Mesenchymal stem cell (in vitro differentiated cells and primary cell): ENCODE measurements around the gene TBXA2R.
A peak's percentile ranks its signal among the peaks of the same experiment; 100 is the strongest.

Experiments
- DNase-seq: peaks from one replicate; pipeline ENCODE4 v3.0.0-alpha.2; 2013
- H2AFZ ChIP-seq: one replicate; pipeline ENCODE4 v1.6.1; 2013; ENCODE audit warnings: low read depth, mild to moderate bottlenecking, control low read depth, inconsistent platforms, low read length, moderate library complexity
- H2AK5ac ChIP-seq: 2 replicates; pipeline ENCODE4 v1.6.1; 2013; ENCODE audit warnings: low read length, moderate library complexity, mild to moderate bottlenecking, inconsistent platforms; ENCODE audit not compliant: severe bottlenecking
- H2BK120ac ChIP-seq: one replicate; pipeline ENCODE4 v1.6.1; 2013; ENCODE audit warnings: low read depth, mild to moderate bottlenecking, inconsistent platforms, low read length, moderate library complexity
- H2BK12ac ChIP-seq, 2 experiments: one replicate each; pipeline ENCODE4 v1.6.1; 2013; ENCODE audit warnings: inconsistent platforms in 2 of 2, low read length in 2 of 2, mild to moderate bottlenecking in 2 of 2, moderate library complexity in 2 of 2, control low read depth in 1 of 2
- H2BK15ac ChIP-seq: one replicate; pipeline ENCODE4 v1.6.1; 2013; ENCODE audit warnings: mild to moderate bottlenecking, low read depth, inconsistent platforms; ENCODE audit not compliant: poor library complexity, severe bottlenecking
- H2BK5ac ChIP-seq: 2 replicates; pipeline ENCODE4 v1.6.1; 2013; ENCODE audit warnings: low read depth, mild to moderate bottlenecking, low read length, control low read depth, inconsistent platforms; ENCODE audit not compliant: poor library complexity, severe bottlenecking
- H3K14ac ChIP-seq, 2 experiments: one replicate each; pipeline ENCODE4 v1.6.1; 2013; ENCODE audit warnings: inconsistent platforms in 2 of 2, low read length in 2 of 2, control low read depth in 1 of 2, mild to moderate bottlenecking in 1 of 2, moderate library complexity in 1 of 2
- H3K18ac ChIP-seq, 2 experiments: one replicate each; pipeline ENCODE4 v1.6.1; 2013; ENCODE audit warnings: inconsistent platforms in 2 of 2, low read length in 2 of 2, control low read depth in 1 of 2, low read depth in 1 of 2, mild to moderate bottlenecking in 1 of 2
- H3K23ac ChIP-seq, 2 experiments: one replicate each; pipeline ENCODE4 v1.6.1; 2013; ENCODE audit warnings: inconsistent platforms in 2 of 2, low read length in 2 of 2, mild to moderate bottlenecking in 2 of 2, moderate library complexity in 2 of 2, control low read depth in 1 of 2
- H3K27ac ChIP-seq: 2 replicates; pipeline ENCODE4 v1.5.1; 2013; ENCODE audit warnings: mild to moderate bottlenecking, moderate library complexity, low read length, control low read depth, inconsistent platforms; ENCODE audit not compliant: poor library complexity, severe bottlenecking
- H3K27me3 ChIP-seq, 2 experiments: 2 replicates each; pipeline versions ENCODE4 v1.6.1 to v1.7.0; 2013; ENCODE audit warnings: low read length in 2 of 2, mild to moderate bottlenecking in 2 of 2, moderate library complexity in 2 of 2, control low read depth in 1 of 2, inconsistent platforms in 1 of 2; ENCODE audit not compliant: control insufficient read depth in 1 of 2, insufficient read depth in 1 of 2
- H3K36me3 ChIP-seq, 2 experiments: 2 replicates each; pipeline versions ENCODE4 v1.6.1 to v1.7.0; 2013; ENCODE audit warnings: low read length in 2 of 2, control low read depth in 1 of 2, inconsistent platforms in 1 of 2, low read depth in 1 of 2, mild to moderate bottlenecking in 1 of 2; ENCODE audit not compliant: insufficient read depth in 2 of 2, control insufficient read depth in 1 of 2
- H3K4ac ChIP-seq, 2 experiments: one replicate each; pipeline ENCODE4 v1.6.1; 2013; ENCODE audit warnings: inconsistent platforms in 2 of 2, low read length in 2 of 2, mild to moderate bottlenecking in 2 of 2, moderate library complexity in 2 of 2, control low read depth in 1 of 2, low read depth in 1 of 2
- H3K4me1 ChIP-seq: 2 replicates; pipeline ENCODE4 v1.6.1; 2013; ENCODE audit warnings: low read depth, low read length, control low read depth; ENCODE audit not compliant: control insufficient read depth, insufficient read depth
- H3K4me2 ChIP-seq: 2 replicates; pipeline ENCODE4 v1.6.1; 2013; ENCODE audit warnings: low read length, mild to moderate bottlenecking, inconsistent platforms; ENCODE audit not compliant: poor library complexity, severe bottlenecking
- H3K4me3 ChIP-seq, 2 experiments: 2 replicates each; pipeline versions ENCODE4 v1.5.1 to v1.7.0; 2013; ENCODE audit warnings: low read length in 2 of 2, mild to moderate bottlenecking in 2 of 2, control low read depth in 1 of 2, low read depth in 1 of 2; ENCODE audit not compliant: insufficient read depth in 1 of 2
- H3K79me1 ChIP-seq: replicated peaks from 2 replicates; pipeline ENCODE4 v1.6.1; 2013; ENCODE audit warnings: mild to moderate bottlenecking, control low read depth, low read length, inconsistent platforms; ENCODE audit not compliant: poor library complexity, severe bottlenecking
- H3K9ac ChIP-seq: 2 replicates; pipeline ENCODE4 v1.7.0; 2013; ENCODE audit warnings: mild to moderate bottlenecking, low read length, moderate library complexity
- H3K9me3 ChIP-seq: 2 replicates; pipeline ENCODE4 v1.7.0; 2013; ENCODE audit warnings: mild to moderate bottlenecking, low read length; ENCODE audit not compliant: control insufficient read depth
- H4K8ac ChIP-seq: one replicate; pipeline ENCODE4 v1.6.1; 2013; ENCODE audit warnings: inconsistent platforms, mild to moderate bottlenecking, low read length, moderate library complexity
- H4K91ac ChIP-seq: one replicate; pipeline ENCODE4 v1.6.1; 2013; ENCODE audit warnings: mild to moderate bottlenecking, low read length, inconsistent platforms
- WGBS: methylation state at CpG from one replicate; pipeline ENCODE4 v1.1.7; 2013; ENCODE audit warnings: mixed read lengths; 5-methylcytosine and 5-hydroxymethylcytosine counted together

The TBXA2R gene

GRCh38 chr19:3608079-3608641 lies 1.5 kb upstream of the TBXA2R start:
- peak overlapping the region; percentile 82 for H3K9ac ChIP-seq
- peak overlapping the region; percentile 11 for H2AFZ ChIP-seq
- no peak for DNase-seq
- H4K91ac ChIP-seq: peak overlapping the region; percentile 12
- H3K27ac ChIP-seq: peak overlapping the region; percentile 76
- peak overlapping the region; percentile 78 for H2AK5ac ChIP-seq
- H3K27me3 ChIP-seq: no peaks in the 10 kb centered on the region
- peak overlapping the region; percentile 41 to 45 for H2BK12ac ChIP-seq
- peak overlapping the region; percentile 93 for H3K4me2 ChIP-seq
- H2BK15ac ChIP-seq: no peak overlapping the region
- peak overlapping the region; percentile 50 for H2BK120ac ChIP-seq
- H3K4ac ChIP-seq: peak overlapping the region; percentile 8 to 16
- H3K4me1 ChIP-seq: peaks cover 51% of the 10 kb centered on the region
- H3K4me3 ChIP-seq: peak overlapping the region in 1 of 2 experiments; percentile 86
- peak overlapping the region; percentile 96 for H4K8ac ChIP-seq
- H3K9me3 ChIP-seq: no peaks in the 10 kb centered on the region
- H3K23ac ChIP-seq: no peak overlapping the region
- 76% methylated on average over 3 of the region's 3 CpGs for WGBS
- H3K79me1 ChIP-seq: peaks cover 27% of the 10 kb centered on the region
- no peak overlapping the region for H3K14ac ChIP-seq
- H3K18ac ChIP-seq: peak overlapping the region; percentile 56 to 79
- peak overlapping the region; percentile 0 for H2BK5ac ChIP-seq
- peaks cover 17 to 43% of the 10 kb centered on the region in 2 experiments for H3K36me3 ChIP-seq

DNA sequence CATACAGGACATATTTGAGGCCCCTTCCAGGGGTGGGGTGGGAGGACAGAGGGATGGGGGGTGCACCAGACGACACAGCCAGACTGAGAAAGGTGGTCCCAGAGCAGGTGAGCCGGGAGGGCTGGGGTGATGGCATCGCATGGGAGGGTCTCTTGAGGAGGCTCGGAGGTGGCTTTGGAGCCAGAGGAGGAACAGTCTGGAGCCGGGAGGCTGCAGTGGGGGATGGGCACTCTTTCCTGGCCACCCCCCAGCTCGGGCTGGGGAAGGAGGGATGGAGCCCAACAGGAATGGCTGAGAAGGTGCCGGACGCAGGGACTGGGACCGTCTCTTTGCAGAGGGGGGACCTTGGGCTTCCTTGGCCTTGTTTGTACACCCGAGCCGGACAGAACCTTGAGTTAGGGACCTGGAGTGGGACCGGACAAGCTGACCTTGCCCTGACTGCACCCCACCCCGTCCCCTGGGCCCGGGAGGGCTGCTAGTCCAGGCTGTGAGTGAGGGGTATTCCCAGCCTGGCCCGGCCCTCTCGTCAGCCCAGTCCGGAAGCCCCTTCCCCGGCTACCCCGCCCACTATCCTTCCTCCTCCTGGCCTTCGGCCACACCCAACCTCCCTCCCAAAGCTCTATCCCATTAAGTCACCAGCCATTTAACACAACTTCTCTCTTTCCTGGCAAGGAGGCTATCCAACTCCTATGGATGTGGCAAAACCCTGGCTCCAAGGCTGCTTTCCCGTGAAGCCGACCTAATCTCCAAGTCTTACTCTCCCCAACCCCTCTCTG lies 816 bp upstream of the TBXA2R start:
- H3K79me1 ChIP-seq: peaks cover 29% of the 10 kb centered on the region
- H3K4me3 ChIP-seq: peak overlapping the region; percentile 83 to 86
- no peak overlapping the region for H3K23ac ChIP-seq
- peak overlapping the region; percentile 93 for H3K4me2 ChIP-seq
- peaks cover 53% of the 10 kb centered on the region for H3K4me1 ChIP-seq
- H2BK5ac ChIP-seq: peak overlapping the region; percentile 0
- WGBS: 16% methylated on average over 22 of the region's 22 CpGs
- H4K8ac ChIP-seq: peak overlapping the region; percentile 96
- peak overlapping the region; percentile 11 for H2AFZ ChIP-seq
- peak overlapping the region; percentile 76 for H3K27ac ChIP-seq
- peak overlapping the region; percentile 41 to 42 for H2BK12ac ChIP-seq
- peak overlapping the region; percentile 88 for H2BK15ac ChIP-seq
- peak overlapping the region; percentile 90 for H4K91ac ChIP-seq
- H3K14ac ChIP-seq: no peak overlapping the region
- H3K36me3 ChIP-seq: peaks cover 17 to 40% of the 10 kb centered on the region in 2 experiments
- H3K9ac ChIP-seq: peak overlapping the region; percentile 82
- H3K4ac ChIP-seq: peak overlapping the region; percentile 69 to 88
- peak overlapping the region; percentile 64 to 79 for H3K18ac ChIP-seq
- H2BK120ac ChIP-seq: peak overlapping the region; percentile 59
- H3K27me3 ChIP-seq: no peaks in the 10 kb centered on the region
- no peaks in the 10 kb centered on the region for H3K9me3 ChIP-seq
- peak; percentile 45 for DNase-seq
- H2AK5ac ChIP-seq: peak overlapping the region; percentile 32

- Histone ChIP-seq H3K79me1 (peaks cover 31% of the 10 kb centered on the region), H3K9ac (peak overlapping the region; percentile 82), H2BK15ac (peak overlapping the region; percentile 76), H3K9me3 (no peaks in the 10 kb centered on the region), H3K23ac (peak overlapping the region in 1 of 2 experiments; percentile 86), H3K27me3 (no peaks in the 10 kb centered on the region), H3K4ac (peak overlapping the region; percentile 4 to 21), H4K8ac (peak overlapping the region; percentile 96), H2BK120ac (peak overlapping the region; percentile 77), H4K91ac (no peak overlapping the region), H2AK5ac (no peak overlapping the region), H3K4me2 (peak overlapping the region; percentile 93), H3K18ac (peak overlapping the region in 1 of 2 experiments; percentile 92), H3K14ac (peak overlapping the region in 1 of 2 experiments; percentile 93), H3K27ac (no peak overlapping the region), H3K36me3 (peaks cover 6 to 31% of the 10 kb centered on the region in 2 experiments), H2BK12ac (peak overlapping the region in 1 of 2 experiments; percentile 40), H2BK5ac (no peak overlapping the region), H2AFZ (peak overlapping the region; percentile 66), H3K4me3 (peak overlapping the region; percentile 83 to 86), H3K4me1 (peaks cover 53% of the 10 kb centered on the region)
- WGBS: 35% methylated on average over 23 of the region's 35 CpGs
- no peak for DNase-seq
Measured at GRCh38 chr19:3606174-3606689, 443 bp downstream of the TBXA2R start.

DNA sequence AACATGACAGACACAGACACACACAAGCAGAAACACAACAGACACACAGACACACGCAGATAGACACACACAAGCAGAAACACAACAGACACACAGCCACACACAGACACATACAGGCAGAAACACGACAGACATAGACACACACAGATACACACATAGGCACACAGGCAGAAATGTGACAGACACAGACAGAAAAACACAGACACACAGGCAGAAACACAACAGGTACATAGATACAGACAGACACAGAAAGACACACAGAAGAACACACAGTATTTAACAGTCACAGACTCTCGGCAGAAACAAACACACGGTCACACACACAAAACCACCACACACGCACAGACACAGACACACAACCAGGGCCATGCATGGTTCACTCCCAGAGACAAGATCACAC lies 905 bp downstream of the TBXA2R start:
- Histone ChIP-seq H3K4me2 (peak overlapping the region; percentile 93), H3K18ac (peak overlapping the region in 1 of 2 experiments; percentile 92), H3K27me3 (no peaks in the 10 kb centered on the region), H2AFZ (peak overlapping the region; percentile 31), H3K4ac (no peak overlapping the region), H4K91ac (no peak overlapping the region), H2BK120ac (no peak overlapping the region), H3K27ac (no peak overlapping the region), H2BK12ac (peak overlapping the region in 1 of 2 experiments; percentile 40), H3K4me3 (peak overlapping the region; percentile 83 to 86), H4K8ac (no peak overlapping the region), H3K4me1 (peaks cover 53% of the 10 kb centered on the region), H3K9me3 (no peaks in the 10 kb centered on the region), H2AK5ac (no peak overlapping the region), H3K36me3 (peaks cover 2 to 26% of the 10 kb centered on the region in 2 experiments), H3K14ac (peak overlapping the region in 1 of 2 experiments; percentile 93), H3K9ac (peak overlapping the region; percentile 82), H3K79me1 (peaks cover 29% of the 10 kb centered on the region), H2BK5ac (no peak overlapping the region), H2BK15ac (no peak overlapping the region), H3K23ac (peak overlapping the region in 1 of 2 experiments; percentile 70)
- no peak for DNase-seq
- WGBS: 52% methylated on average over 5 of the region's 5 CpGs
